HL-60/S4 (cell line): ENCODE measurements around the gene LRRC9.
"Not testable (repeated sequence)": the region's sequence is repeated elsewhere in the genome, so short reads cannot be mapped to it uniquely, and the experiment has no call there.

Source experiments
- in situ Hi-C: fragments of 300-500 bp; cut with MboI; formaldehyde crosslinking; loops from 2 replicates; pipeline ENCODE4 v1.14.3; 2022; ENCODE audit warnings: low sequenced_read_pairs

The LRRC9 gene

DNA sequence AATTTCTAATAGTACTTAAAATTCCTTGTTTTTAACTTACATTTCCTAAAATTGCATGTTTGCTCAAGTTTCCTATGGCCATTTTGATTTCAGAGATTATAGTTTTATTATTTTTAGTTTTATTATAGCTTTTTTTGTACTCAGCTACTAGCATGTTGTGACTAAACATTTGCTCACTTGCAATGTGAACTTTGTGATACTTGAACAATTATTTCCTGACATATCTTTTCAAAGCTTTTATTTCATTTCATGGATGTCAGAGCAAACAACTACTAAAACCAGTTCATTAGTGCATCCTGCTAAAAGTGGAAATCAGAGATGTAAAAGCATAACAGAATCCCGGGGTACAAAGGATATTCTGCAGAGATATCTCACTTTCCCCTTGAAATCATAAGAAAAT lies 138.1 kb downstream of the LRRC9 start:
- in situ Hi-C loops: loop anchor here (25.0 kb wide), 1 partner anchor 504 kb away; no protein-coding TSS in a partner anchor

DNA sequence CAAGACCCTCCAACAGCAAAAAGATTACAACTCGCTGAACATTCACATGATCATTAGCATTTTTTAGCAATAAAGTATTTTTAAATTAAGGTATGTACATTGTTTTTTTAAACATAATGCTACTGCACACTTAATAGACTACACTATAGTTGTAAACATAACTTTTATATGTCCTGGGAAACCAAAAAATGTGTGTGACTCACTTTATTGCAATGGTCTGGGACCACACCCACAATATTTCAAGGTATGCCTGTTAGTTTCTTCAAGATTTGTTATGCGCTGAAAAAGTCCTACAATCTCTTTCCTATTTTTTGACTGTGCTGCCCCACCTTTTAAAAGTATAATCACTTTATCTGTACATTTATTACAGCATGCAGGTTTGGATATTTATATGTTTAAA lies 141.4 kb downstream of the LRRC9 start:
- in situ Hi-C loops: loop anchor here (10.0 to 25.0 kb wide), 2 partner anchors 103 to 501 kb away; partner anchors contain the start of gene DHRS7

DNA sequence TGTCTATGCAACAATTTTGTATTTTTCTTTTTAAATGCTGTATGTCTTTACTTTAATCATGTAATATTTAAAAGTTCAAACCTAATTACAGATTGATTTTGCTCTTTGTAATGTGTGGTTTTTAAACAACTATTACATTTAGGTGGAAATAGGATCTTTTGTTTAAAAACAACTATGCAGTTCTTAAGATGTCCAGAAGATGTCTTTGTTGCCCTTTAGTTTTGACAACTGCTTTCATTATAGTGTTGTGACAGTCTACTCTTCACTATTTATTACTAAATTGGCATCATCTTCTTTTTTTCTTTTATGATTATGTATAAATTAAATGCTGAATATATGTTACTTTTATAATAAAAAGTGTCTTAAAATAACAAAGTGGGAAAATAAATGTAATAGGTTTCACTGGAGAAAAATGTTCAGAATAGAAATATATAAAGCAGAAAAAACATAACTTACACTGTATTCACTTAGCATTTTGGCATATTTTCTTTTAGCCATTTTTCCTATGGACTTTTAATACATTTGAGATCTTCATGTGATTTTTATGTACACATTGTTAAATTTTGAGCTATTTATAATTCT lies 144.6 kb downstream of the LRRC9 start:
- in situ Hi-C loops: loop anchor here (10.0 to 25.0 kb wide), 2 partner anchors 100 to 498 kb away; partner anchors contain the start of gene DHRS7

- in situ Hi-C loops: loop anchor here (10.0 to 25.0 kb wide), 2 partner anchors 97 to 494 kb away; partner anchors contain the start of gene DHRS7
These were observed 147.9 kb downstream of the LRRC9 start for GRCh38 chr14:60067882-60068281.

- in situ Hi-C loops: no loop called here
These were observed 159.8 kb downstream of the LRRC9 start for GRCh38 chr14:60079723-60080122.

DNA sequence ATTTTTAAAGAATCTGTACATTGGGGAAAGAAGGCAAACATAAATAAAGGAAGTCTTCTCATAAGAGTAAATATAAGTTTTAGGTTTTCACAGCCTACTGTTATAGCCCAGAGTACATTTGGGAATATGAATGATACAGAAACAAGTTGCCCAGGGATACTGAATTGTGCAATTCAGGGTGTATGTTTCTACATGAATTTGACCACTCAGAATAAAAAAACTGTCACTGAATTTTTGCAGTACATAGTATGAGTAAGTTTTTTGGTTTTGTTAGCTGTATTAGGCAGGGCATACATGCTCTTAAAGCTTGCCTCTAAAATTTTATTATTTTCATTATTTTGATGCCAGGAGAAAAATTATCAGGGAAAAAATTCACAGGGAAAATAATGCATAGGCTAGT lies 165.1 kb downstream of the LRRC9 start:
- in situ Hi-C loops: no loop called here

DNA sequence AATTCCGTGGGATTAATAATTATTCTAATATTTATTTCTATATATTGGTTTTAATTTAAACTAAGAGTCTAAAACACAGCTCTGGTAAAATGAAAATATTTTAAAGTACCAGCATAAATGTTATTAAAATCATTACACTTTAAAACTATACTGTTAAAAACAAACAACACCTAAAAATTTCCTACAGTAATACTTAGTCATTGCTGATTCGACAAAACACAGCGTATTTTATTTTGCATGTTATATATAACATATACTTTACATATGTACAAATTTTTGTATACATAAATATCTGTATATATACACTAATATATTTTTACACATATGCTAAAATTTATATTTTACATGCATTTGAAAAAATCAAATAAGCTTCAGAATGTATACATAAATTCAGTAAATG lies 165.7 kb downstream of the LRRC9 start:
- in situ Hi-C loops: no loop called here

DNA sequence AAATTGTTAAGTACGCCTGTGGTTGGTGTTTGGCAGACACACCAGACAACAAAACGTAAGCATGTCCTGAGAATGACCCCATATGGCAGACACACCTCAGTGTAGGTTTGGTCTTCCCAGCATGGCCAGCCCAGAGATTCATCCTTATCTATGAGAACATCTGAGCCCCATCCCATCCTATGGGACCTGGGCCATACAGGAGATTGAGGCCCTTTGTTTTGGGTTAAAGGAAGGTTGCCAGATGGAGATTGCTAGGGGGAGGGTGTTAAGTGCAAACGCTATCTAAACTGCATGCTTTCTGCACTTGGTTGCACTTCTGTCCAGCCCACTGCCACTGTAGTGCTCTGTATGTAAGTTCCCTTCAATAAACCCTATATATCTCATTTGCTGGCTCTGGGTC lies 167.7 kb downstream of the LRRC9 start:
- in situ Hi-C loops: no loop called here

DNA sequence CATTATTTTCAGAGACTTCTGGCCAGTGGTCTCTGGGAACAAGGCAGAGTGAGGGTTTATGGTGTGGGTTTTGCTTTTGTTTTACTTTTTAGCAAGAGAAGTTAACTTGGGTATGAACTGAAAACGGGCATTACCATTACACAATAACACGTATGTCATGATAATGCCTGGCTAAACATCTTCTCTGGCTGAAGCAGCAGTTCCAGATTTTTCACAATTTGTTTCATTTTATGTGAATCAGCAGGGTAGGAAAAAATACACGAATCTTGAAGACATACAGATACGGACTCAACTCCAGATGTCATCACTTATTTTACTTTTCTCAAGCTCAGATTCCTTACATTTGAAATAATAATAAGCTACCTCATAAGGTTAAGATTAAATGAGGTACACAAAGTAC lies 169.3 kb downstream of the LRRC9 start:
- in situ Hi-C loops: no loop called here

DNA sequence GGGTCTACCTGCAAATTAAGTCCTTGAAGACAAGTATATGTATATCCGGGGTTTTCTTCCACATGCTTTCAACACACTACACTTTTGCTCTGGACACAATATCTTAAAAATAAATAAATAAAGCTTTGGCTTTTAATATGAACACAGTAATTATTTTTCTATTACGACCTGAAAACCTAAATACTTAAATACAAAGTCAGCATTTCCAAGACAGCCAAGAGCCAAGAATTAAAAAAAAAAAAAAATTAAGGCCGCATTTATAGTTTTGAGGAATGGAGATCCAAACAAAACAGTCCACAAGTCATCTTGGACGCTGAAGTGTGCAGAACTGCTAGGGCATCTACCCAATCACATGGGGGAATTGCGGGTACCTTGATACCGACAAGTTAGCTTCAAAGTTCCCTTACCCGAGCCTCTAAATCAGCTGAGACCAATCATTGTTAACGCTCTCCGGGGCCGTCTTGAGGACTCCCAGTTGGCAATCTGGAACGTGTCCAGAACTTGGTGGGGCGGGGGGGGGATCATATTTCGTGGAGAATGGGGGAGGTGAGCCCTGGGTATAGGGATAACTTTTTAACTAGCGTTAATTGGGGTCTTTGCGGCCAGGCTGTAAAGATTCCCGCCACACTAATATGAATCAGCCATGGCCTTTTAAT lies 171.0 kb downstream of the LRRC9 start:
- in situ Hi-C loops: no loop called here

DNA sequence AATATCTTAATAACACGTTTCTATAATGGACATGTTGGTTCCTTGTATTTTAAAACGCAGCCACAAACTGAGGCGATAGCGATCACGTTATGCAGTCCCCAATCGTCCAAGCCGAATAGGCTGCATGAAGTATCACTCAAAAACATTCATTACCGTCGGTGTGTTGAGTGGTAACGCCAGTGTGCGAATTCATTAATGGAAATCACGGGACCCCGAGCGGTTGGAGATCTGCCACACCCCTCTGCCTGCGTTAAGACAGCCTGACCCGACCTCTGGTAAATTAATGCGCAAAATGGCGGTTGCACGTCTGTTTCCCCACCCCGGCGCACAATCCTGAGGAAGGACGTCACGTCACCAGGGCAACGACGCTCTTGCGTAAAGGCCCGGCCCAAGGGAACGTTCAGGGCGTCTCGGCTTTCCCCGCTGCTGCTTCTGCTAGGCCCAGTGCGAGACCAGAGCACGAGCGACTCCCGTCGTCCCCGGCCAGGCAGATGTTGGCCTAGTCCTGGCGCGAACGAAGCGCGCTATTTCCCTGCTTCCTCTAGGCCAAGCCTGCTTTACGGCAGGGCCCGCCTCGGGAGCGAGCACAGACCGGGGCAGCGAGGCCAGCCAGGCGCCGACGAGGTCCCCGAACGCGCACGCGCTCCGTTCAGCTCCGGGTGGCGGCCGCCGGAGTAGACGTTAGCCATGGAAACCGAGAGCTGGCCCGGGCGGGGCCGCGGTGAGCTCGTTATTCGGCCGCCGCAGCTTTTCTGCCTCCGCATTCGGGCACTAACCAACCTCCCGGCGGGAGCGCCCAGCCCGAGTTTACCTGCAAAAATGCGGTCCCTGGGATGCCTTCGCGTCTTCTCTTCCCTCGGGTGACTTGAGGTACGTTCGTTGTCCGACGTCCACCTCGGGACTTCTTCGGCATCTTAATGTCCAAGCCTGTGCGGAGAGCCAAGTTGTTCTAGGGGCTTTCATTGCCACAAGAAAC lies 171.9 kb downstream of the LRRC9 start, which contains the start of gene PCNX4:
Gene PCNX4 (plus strand): TSS at position 374 of the 976 bp plus-strand sequence. CDS start 15,716 bp downstream, outside the sequence.
- in situ Hi-C loops: no loop called here

DNA sequence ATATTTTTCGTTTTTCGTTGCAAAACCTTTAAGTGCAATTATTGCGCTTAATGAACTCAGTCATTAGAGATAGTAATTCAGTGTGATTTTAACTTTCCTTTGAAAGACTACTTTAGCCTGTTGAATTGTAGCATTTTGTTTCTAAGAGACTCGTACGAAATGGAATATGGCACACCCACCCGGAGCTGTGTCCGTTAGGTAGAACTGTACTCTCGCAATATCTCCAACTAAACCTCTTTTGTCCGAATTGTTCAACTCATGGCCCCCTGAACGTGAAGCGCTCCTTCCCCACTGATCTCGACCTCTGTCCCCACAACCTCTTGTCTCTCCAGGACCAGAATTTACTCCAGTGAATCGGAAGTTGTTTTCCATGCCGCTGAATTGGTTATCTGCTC lies 172.6 kb downstream of the LRRC9 start:
- in situ Hi-C loops: no loop called here

DNA sequence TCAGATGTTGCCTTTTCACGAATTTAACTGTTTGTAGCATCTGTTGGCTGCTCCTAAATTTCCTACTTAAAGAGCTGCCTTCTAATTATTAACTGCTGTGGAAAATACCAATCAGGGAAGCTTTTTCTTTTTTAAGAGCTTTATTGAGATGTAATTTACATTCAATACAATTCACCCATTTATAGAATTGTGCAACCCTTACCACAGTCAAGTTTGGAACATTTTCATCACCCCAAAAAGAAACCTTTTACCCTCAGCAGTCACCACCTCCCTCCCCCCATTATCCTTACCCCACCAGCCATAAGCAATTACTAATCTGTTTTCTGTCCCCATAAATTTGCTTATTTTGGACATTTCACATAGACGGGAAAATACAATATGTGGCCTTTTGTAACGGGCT lies 173.1 kb downstream of the LRRC9 start:
- in situ Hi-C loops: no loop called here

GRCh38 chr14:60093606-60094005 lies 173.7 kb downstream of the LRRC9 start:
- in situ Hi-C loops: no loop called here

- in situ Hi-C loops: no loop called here
These were observed 174.5 kb downstream of the LRRC9 start for GRCh38 chr14:60094306-60094897.

DNA sequence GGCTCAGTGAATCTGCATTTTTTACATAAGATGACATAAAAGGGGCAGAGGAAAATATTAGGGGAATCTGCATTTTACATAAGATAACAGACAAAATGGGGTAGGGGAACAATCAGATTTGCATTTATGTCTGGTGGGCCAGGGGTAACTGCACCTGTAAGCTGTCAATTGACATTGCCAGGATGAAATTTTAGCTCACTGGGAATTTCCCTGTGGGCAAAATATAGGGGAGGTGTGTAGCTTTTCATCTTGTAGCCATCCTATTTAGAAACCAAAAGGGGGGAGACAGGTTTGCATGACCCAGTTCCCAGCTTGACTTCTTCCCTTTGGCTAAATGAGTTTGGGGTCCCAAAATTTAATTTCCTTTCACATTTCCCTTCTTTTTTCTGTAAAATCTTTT lies 175.3 kb downstream of the LRRC9 start:
- in situ Hi-C loops: no loop called here

DNA sequence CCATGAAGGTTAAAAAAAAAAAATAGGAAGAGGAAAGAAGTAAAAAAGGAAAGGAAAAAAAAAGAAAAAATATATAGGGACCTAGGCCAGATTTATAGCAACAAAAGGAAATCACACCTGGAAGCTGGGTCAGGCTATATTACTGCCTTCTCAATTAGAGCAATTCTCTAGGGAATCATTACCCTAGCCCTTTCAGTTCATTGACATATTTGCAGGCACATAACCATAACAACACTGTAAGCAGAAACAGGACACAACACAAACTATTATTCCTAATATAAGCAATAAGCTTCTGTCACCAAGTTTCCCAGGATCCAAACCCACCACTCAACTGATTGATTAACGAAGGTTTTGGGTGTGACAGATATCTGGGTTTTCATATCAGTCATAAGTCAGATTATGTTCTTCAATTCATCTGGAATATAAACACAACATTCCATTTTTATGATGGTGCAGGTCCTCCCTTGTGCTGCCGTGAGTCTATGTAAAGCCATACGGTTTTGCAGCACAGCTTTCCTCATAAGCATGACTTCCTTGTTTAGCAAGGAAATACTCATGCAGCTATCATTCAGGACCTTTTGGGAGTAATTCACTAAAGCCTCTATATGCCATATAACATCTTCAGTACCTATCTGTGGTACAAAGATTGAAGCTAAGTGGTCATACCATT lies 176.0 kb downstream of the LRRC9 start:
- in situ Hi-C loops: no loop called here

DNA sequence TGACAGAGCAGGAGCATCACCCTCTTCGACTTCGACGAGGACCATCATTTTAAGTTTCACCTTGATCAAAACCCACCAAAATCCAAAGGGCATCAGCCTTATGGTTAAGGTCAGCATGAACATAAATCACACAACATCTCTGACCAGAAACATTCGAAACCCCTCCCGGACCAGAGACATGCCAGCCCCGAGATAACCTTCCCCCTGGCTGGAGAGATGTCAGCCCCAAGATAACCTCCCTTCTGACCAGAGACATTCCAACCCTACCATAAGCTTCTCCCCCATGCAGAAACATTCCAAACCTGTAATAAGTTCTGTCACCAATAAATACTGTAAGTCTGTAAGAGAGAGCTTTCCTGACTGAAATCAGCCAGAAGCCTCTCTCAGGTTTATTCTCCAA lies 178.0 kb downstream of the LRRC9 start:
- in situ Hi-C loops: no loop called here

DNA sequence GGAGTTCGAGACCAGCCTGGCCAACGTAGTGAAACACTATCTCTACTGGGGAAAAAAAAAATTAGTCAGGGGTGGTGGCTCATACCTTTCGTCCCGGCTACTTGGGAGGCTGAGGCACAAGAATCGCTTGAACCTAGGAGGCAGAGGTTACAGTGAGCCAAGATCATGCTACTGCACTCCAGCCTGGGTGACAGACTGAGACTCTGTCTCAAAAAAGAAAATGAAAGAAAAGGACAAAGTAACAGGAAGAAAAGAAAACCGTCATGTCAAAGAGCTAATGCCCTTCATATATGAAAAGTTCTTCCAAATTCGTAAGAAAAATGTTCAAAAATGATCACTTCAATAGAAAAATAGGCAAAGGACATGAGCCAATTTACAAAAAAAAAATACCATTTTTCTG lies 179.9 kb downstream of the LRRC9 start:
- in situ Hi-C loops: not testable (repeated sequence)

DNA sequence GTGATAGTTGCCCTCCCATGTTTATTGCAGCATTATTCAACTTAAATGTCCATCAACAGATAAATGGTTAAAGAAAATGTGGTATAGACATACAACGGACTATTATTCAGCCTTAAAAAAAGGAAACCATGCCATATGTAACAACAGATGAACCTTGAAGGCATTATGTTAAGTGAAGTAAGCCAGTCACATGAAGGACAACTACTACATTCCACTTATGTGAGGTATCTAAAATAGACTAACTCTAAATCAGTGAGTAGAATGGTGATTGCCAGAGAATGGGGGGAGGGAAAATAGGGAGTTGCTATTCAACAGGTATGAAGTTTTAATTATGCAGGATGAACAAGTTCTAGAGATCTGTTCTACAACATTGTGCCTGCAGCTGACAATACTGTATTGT lies 181.8 kb downstream of the LRRC9 start:
- in situ Hi-C loops: no loop called here
